Activated CD4-positive, CD25-positive, alpha-beta regulatory T cell treated with anti-CD3 and anti-CD28 coated beads, Interleukin-2, amount 50 U/mL, for 24 hours (primary cell): ENCODE results near the gene VPS9D1.

Experiments used
- ATAC-seq, 2 donors: fragments of 150-1000 bp; cut with Tn5 transposase; one replicate each; pipeline ENCODE4 v1.10.0; 2021; ENCODE audit warnings: mild to moderate bottlenecking in 1 of 2, moderate library complexity in 1 of 2

Gene VPS9D1

GRCh38 chr16:89720813-89721545, at the start of gene VPS9D1, which contains the start of gene ZNF276:
TSS of gene VPS9D1 (minus strand) at chr16:89720898. CDS start at chr16:89720861, 37 bp downstream.
TSS of gene ZNF276 (plus strand) at chr16:89721537. CDS start at chr16:89721641, 104 bp downstream.
- peak; percentile 60 to 61 for ATAC-seq

GRCh38 chr16:89770367-89770766, 49.7 kb upstream of the VPS9D1 start:
- no peak for ATAC-seq

GRCh38 chr16:89765292-89765830, 44.7 kb upstream of the VPS9D1 start:
- no peak for ATAC-seq

GRCh38 chr16:89764711-89765201, 44.1 kb upstream of the VPS9D1 start:
- peak; percentile 85 to 89 for ATAC-seq

- ATAC-seq: peak in 1 of 2 donors; percentile 28
Measured at GRCh38 chr16:89761304-89761922, 40.7 kb upstream of the VPS9D1 start.

GRCh38 chr16:89759746-89760340, 39.1 kb upstream of the VPS9D1 start:
- no peak for ATAC-seq

GRCh38 chr16:89749637-89750036, 28.9 kb upstream of the VPS9D1 start:
- ATAC-seq: no peak

GRCh38 chr16:89748921-89749320, 28.2 kb upstream of the VPS9D1 start:
- ATAC-seq: no peak

- no peak for ATAC-seq
Measured at GRCh38 chr16:89748076-89748475, 27.4 kb upstream of the VPS9D1 start.

GRCh38 chr16:89746043-89746442, 25.3 kb upstream of the VPS9D1 start:
- no peak for ATAC-seq

GRCh38 chr16:89744813-89745212, 24.1 kb upstream of the VPS9D1 start:
- no peak for ATAC-seq

- ATAC-seq: no peak
Measured at GRCh38 chr16:89742948-89743347, 22.2 kb upstream of the VPS9D1 start.

- peak; percentile 27 to 46 for ATAC-seq
Measured at GRCh38 chr16:89741342-89742014, 20.8 kb upstream of the VPS9D1 start.

GRCh38 chr16:89739383-89739782, 18.7 kb upstream of the VPS9D1 start:
- no peak for ATAC-seq

GRCh38 chr16:89738538-89739317, 18.0 kb upstream of the VPS9D1 start:
- no peak for ATAC-seq

GRCh38 chr16:89738072-89738377, 17.3 kb upstream of the VPS9D1 start:
- no peak for ATAC-seq

GRCh38 chr16:89737341-89738071, 16.8 kb upstream of the VPS9D1 start:
- peak; percentile 20 to 58 for ATAC-seq

GRCh38 chr16:89736554-89736953, 15.9 kb upstream of the VPS9D1 start:
- no peak for ATAC-seq

- no peak for ATAC-seq
Measured at GRCh38 chr16:89733792-89734191, 13.1 kb upstream of the VPS9D1 start.

- ATAC-seq: no peak
Measured at GRCh38 chr16:89733322-89733721, 12.6 kb upstream of the VPS9D1 start.

GRCh38 chr16:89732918-89733242, 12.2 kb upstream of the VPS9D1 start:
- no peak for ATAC-seq
